T-helper 17 cell (primary cell): Measurements from ENCODE around the gene DNAJC21. TPM values are rescaled to one million over a fixed set of nuclear protein-coding genes. Genes with fewer than 3 reads are reported as not detected.
A peak's percentile ranks its signal among the peaks of the same experiment; 100 is the strongest.

Experiments
- ATAC-seq: fragments of 150-1000 bp; cut with Tn5 transposase; 2 replicates; pipeline ENCODE4 v1.10.0; 2021; ENCODE audit warnings: mild to moderate bottlenecking, moderate library complexity
- DNase-seq, 3 donors: peaks; one replicate each; pipeline versions ENCODE4 v3.0.0 to v3.0.0-alpha.2; 2020 to 2021
- H3K9me3 ChIP-seq: one replicate; pipeline ENCODE4 v1.7.0; 2013; ENCODE audit warnings: low read length, mild to moderate bottlenecking; ENCODE audit not compliant: control insufficient read depth, poor library complexity, severe bottlenecking
- H3K27ac Mint-ChIP-seq: one replicate; pipeline ENCODE4 v1.8.0; 2022; ENCODE audit warnings: mild to moderate bottlenecking, moderate library complexity, mixed read lengths
- H3K27me3 Mint-ChIP-seq: one replicate; pipeline ENCODE4 v1.8.0; 2022; ENCODE audit warnings: mixed read lengths
- H3K36me3 Mint-ChIP-seq: one replicate; pipeline ENCODE4 v1.8.0; 2022; ENCODE audit warnings: low read depth, mixed read lengths
- H3K4me1 Mint-ChIP-seq: one replicate; pipeline ENCODE4 v1.8.0; 2022; ENCODE audit warnings: mild to moderate bottlenecking, mixed read lengths
- H3K4me3 Mint-ChIP-seq: one replicate; pipeline ENCODE4 v1.8.0; 2022; ENCODE audit warnings: mild to moderate bottlenecking, moderate library complexity, mixed read lengths
- total RNA-seq, 4 donors: library from RNA in 2 of 4; stranded (reverse) in 2 of 4; gene quantifications; one replicate each; pipeline ENCODE4 v1.2.3 and lab custom pipeline; 2022 to 2026

Gene DNAJC21
- total RNA-seq, 2 donors from 2014 or later, result 54.0 to 54.3 TPM

- ATAC-seq (peak; percentile 52), DNase-seq (peak; percentile 10 to 43 (median 40))
- H3K4me1 Mint-ChIP-seq, result peaks cover 6% of the 10 kb centered on the region
- peaks cover 58% of the 10 kb centered on the region for H3K27me3 Mint-ChIP-seq
- no peak overlapping the region for H3K4me3 Mint-ChIP-seq
- no peak overlapping the region for H3K27ac Mint-ChIP-seq
- H3K36me3 Mint-ChIP-seq, result peaks cover 2% of the 10 kb centered on the region
- H3K9me3 ChIP-seq, result no peaks in the 10 kb centered on the region
Observed at GRCh38 chr5:35003018-35003957, 73.9 kb downstream of the DNAJC21 start.

DNA sequence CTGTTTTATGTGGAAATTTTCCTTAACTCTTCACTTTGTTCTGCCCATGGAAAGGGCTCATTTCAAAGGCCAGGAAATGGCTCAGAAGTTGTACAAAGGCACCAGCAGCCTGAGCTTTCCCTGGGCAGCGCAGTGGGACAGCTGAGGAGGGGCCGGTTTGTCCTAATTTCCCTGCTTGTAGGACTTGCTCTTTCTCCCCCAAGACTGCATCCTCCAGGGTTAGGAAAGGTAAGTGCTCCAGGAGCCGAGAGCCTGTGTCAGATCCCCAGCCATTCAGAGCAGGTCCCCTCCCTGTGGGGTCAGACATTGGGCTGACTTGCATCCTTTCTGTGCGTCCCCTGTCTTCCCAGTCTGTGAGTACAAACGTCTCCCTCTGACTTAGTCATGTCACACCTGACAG lies 74.8 kb downstream of the DNAJC21 start:
- H3K4me1 Mint-ChIP-seq, result peaks cover 6% of the 10 kb centered on the region
- H3K4me3 Mint-ChIP-seq, result no peak overlapping the region
- peaks cover 2% of the 10 kb centered on the region for H3K36me3 Mint-ChIP-seq
- H3K27me3 Mint-ChIP-seq, result peaks cover 65% of the 10 kb centered on the region
- H3K9me3 ChIP-seq, result no peaks in the 10 kb centered on the region
- DNase-seq (no peak), ATAC-seq (no peak)
- no peak overlapping the region for H3K27ac Mint-ChIP-seq

DNA sequence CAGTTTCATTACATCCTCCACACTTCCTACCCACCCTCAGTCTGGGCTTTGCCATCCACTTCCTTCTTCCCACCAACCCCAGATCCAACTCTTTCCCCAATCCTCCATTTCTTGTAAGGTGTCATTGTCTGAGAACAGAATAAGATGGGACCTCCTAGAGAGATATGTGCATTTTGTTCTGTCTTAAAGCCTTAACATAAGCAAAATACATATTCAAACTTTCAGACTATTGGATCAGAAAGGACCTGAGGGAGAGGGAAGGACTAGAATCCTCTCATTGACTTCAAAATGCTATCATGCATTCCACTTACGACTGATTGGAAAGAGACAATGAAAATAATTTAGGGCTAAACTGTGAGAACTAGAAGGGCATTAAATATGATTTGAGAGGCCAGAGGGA lies 75.4 kb downstream of the DNAJC21 start:
- DNase-seq (no peak), ATAC-seq (no peak)
- H3K9me3 ChIP-seq, result no peaks in the 10 kb centered on the region
- Mint-ChIP-seq H3K27me3 (peaks cover 66% of the 10 kb centered on the region), H3K4me3 (no peak overlapping the region), H3K36me3 (peaks cover 2% of the 10 kb centered on the region), H3K27ac (no peak overlapping the region), H3K4me1 (peaks cover 6% of the 10 kb centered on the region)

Other genes starting within 250 kb of the DNAJC21 start
- gene TTC23L, start 90.4 kb upstream of the DNAJC21 start, total RNA-seq, result under 1 TPM; 0.42 to 0.96 TPM
- 10 to 100 TPM; 25.4 to 32.4 TPM for gene RAD1, start 14.1 kb upstream of the DNAJC21 start, total RNA-seq
- 10 to 100 TPM; 20.6 to 24.4 TPM for gene BRIX1, start 13.8 kb upstream of the DNAJC21 start, total RNA-seq
- not detected for gene AGXT2, start 118.4 kb downstream of the DNAJC21 start, total RNA-seq